Measurements from ENCODE around the gene PMF1.
"Not testable (repeated sequence)": the region's sequence is repeated elsewhere in the genome, so short reads cannot be mapped to it uniquely, and the experiment has no call there.

Gene PMF1

GRCh38 chr1:156212833-156213643, at the start of gene PMF1:
TSS of gene PMF1 (plus strand) at chr1:156213007. CDS start at chr1:156213016, 9 bp downstream.
- peak; percentile 89 for DNase-seq (ENCODE audit: low read depth)

- no peak for DNase-seq (ENCODE audit: low read depth)
These were observed 49.1 kb upstream of the PMF1 start for GRCh38 chr1:156163712-156164111.

- DNase-seq (ENCODE audit: low read depth), result no peak
These were observed 48.5 kb upstream of the PMF1 start for GRCh38 chr1:156164125-156164831.

GRCh38 chr1:156165083-156165482, 47.7 kb upstream of the PMF1 start:
- DNase-seq (ENCODE audit: low read depth), result no peak

GRCh38 chr1:156167536-156167935, 45.3 kb upstream of the PMF1 start:
- DNase-seq (ENCODE audit: low read depth), result no peak

- DNase-seq (ENCODE audit: low read depth), result no peak
These were observed 39.9 kb upstream of the PMF1 start for GRCh38 chr1:156172696-156173470.

GRCh38 chr1:156176610-156177210, 36.1 kb upstream of the PMF1 start:
- no peak for DNase-seq (ENCODE audit: low read depth)

GRCh38 chr1:156177919-156178654, 34.7 kb upstream of the PMF1 start:
- no peak for DNase-seq (ENCODE audit: low read depth)

GRCh38 chr1:156180471-156180870, 32.3 kb upstream of the PMF1 start:
- DNase-seq (ENCODE audit: low read depth), result no peak

GRCh38 chr1:156181391-156181924, 31.3 kb upstream of the PMF1 start:
- DNase-seq (ENCODE audit: low read depth), result not testable (repeated sequence)

- DNase-seq (ENCODE audit: low read depth), result not testable (repeated sequence)
These were observed 30.6 kb upstream of the PMF1 start for GRCh38 chr1:156182010-156182779.

- not testable (repeated sequence) for DNase-seq (ENCODE audit: low read depth)
These were observed 26.2 kb upstream of the PMF1 start for GRCh38 chr1:156186347-156187177.

GRCh38 chr1:156190265-156190664, 22.5 kb upstream of the PMF1 start:
- DNase-seq (ENCODE audit: low read depth), result not testable (repeated sequence)

- no peak for DNase-seq (ENCODE audit: low read depth)
These were observed 21.4 kb upstream of the PMF1 start for GRCh38 chr1:156191292-156191964.

GRCh38 chr1:156193208-156193487, 19.7 kb upstream of the PMF1 start:
- DNase-seq (ENCODE audit: low read depth), result no peak

- DNase-seq (ENCODE audit: low read depth), result peak; percentile 99
These were observed 19.1 kb upstream of the PMF1 start, which contains the start of gene SLC25A44 for GRCh38 chr1:156193488-156194299. TSS of gene SLC25A44 (plus strand) at chr1:156194104. CDS start at chr1:156199848, 5,744 bp downstream.

GRCh38 chr1:156194300-156194652, 18.5 kb upstream of the PMF1 start:
- no peak for DNase-seq (ENCODE audit: low read depth)

- no peak for DNase-seq (ENCODE audit: low read depth)
These were observed 17.0 kb upstream of the PMF1 start for GRCh38 chr1:156195853-156196252.
